Superior temporal gyrus (tissue), 1 donor: ENCODE data around the gene KIF23.

Experiments
- DNase-seq: peaks from one replicate; pipeline ENCODE4 v3.0.0-alpha.2; 2016; ENCODE audit errors: extremely low spot score

The KIF23 gene

GRCh38 chr15:69490356-69491037 is 76.3 kb downstream of the KIF23 start:
- no peak for DNase-seq

GRCh38 chr15:69491038-69491505 is 76.9 kb downstream of the KIF23 start:
- no peak for DNase-seq

GRCh38 chr15:69493406-69493805 is 79.3 kb downstream of the KIF23 start:
- no peak for DNase-seq

GRCh38 chr15:69496001-69496400 is 81.9 kb downstream of the KIF23 start:
- DNase-seq, result no peak

- no peak for DNase-seq
These were observed 82.9 kb downstream of the KIF23 start for GRCh38 chr15:69497076-69497475.

GRCh38 chr15:69497667-69498066 is 83.5 kb downstream of the KIF23 start:
- no peak for DNase-seq
